Testis (tissue), 3 donors: Measurements from ENCODE around the gene TOP3B. TPM values are rescaled to one million over a fixed set of nuclear protein-coding genes. Genes with fewer than 3 reads are reported as not detected.

Experiments
- DNase-seq: peaks from one replicate; pipeline ENCODE4 v3.0.0-alpha.2; 2019
- H3K27ac ChIP-seq, 2 donors: fragments of 200-600 bp; sonication (generic); one replicate each; pipeline ENCODE4 v1.5.1; 2019
- H3K27me3 ChIP-seq: fragments of 200-600 bp; sonication (generic); one replicate; pipeline ENCODE4 v1.5.1; 2019
- H3K36me3 ChIP-seq: fragments of 200-600 bp; sonication (generic); one replicate; pipeline ENCODE4 v1.5.1; 2017; ENCODE audit warnings: low read depth; ENCODE audit errors: missing control alignments
- H3K4me1 ChIP-seq: fragments of 200-600 bp; sonication (generic); one replicate; pipeline ENCODE4 v1.5.1; 2019
- H3K4me3 ChIP-seq, 2 donors: fragments of 200-600 bp; sonication (generic); one replicate each; pipeline ENCODE4 v1.5.1; 2017 to 2019
- H3K9me3 ChIP-seq: fragments of 200-600 bp; sonication (generic); one replicate; pipeline ENCODE4 v1.5.1; 2017
- CTCF ChIP-seq, 3 experiments: fragments of 450-650 bp in 2 of 3; fragments of 200-600 bp in 1 of 3; sonication (generic) in 1 of 3; IDR thresholded peaks; one replicate each; pipeline ENCODE4 v1.5.1; 2016 to 2019; ENCODE audit warnings: antibody characterized with exemption in 3 of 3, mild to moderate bottlenecking in 2 of 3, moderate library complexity in 1 of 3
- POLR2A ChIP-seq: fragments of 450-650 bp; IDR thresholded peaks from one replicate; pipeline ENCODE4 v1.6.1; 2017; ENCODE audit warnings: antibody characterized with exemption, mild to moderate bottlenecking, moderate library complexity
- WGBS, 2 donors: methylation state at CpG; one replicate each; pipeline ENCODE4 v1.1.5; 2018; 5-methylcytosine and 5-hydroxymethylcytosine counted together
- intact Hi-C: fragments of 100-400 bp; cut with DNase I; formaldehyde crosslinking; loops from one replicate; pipeline ENCODE4 v1.15.1; 2023; ENCODE audit warnings: low total_unique reads
- polyA plus RNA-seq: library from polyadenylated mRNA; stranded (reverse); fragments of 350-450 nt; fragmentation: Illumina TruSeq; extraction: RNeasy Lipid Tissue Mini Kit (QIAGEN cat#74804); gene quantifications from one replicate; pipeline ENCODE4 v1.2.3, GENCODE V29; 2014; ENCODE audit warnings: low read depth, low replicate concordance; ENCODE audit not compliant: insufficient read depth
- total RNA-seq, 2 donors: library from RNA; depleted of rRNA; stranded (reverse); fragments of >200 nt; gene quantifications; one replicate each; pipeline ENCODE4 v1.2.3, GENCODE V29; 2016

TOP3B gene
- total and polyA plus RNA-seq, 3 donors from 2014 or later = 19.1 to 70.5 (median 65.5) TPM

DNA sequence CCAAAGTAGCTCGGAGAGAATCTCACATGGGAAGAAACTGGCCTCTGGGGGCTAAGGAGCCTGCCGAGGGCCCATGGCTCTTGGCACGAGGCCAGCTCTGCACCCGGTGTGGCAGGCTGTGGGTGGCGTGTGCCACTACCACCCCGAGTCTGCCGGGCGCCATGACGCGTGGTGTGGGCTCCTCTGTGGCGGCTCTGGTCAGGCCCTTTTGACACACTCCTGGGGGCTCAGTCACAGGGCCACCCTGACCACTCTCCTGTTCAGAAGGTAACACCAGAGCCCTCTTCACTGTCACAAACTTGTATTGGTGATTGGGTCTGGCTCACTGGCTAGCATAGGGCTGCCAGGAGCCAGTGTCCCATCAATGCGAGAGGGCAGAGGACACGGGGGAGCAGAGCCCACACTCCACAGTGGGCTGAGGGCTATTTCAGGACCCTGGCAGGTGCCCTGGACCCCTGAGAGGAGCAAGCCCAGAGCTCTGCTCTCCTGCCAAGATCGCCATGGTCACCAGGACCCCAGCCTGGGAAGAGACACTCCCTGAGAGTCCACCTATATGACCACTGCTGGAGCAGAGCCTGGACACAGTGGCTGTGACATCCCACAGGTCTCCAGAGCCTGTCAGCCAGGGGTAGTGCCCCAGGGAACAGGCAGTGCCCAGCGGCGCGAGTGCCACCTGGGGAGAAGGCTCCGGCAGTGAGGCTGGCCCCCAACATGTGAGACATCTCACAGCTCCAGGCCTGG lies 21.3 kb downstream of the TOP3B start:
- DNase-seq = no peak
- no peak overlapping the region for H3K27ac ChIP-seq
- no peak for TF ChIP-seq POLR2A
- TF ChIP-seq CTCF (IDR thresholded peaks at IDR 0.05) = no peak
- WGBS, 2 donors = 87% methylated on average over 18 of the region's 18 CpGs; no CpG with 5 or more reads in 1 of the 2 donors
- no peaks in the 10 kb centered on the region for H3K9me3 ChIP-seq
- no peak overlapping the region for H3K4me3 ChIP-seq
- H3K36me3 ChIP-seq = no peaks in the 10 kb centered on the region
- H3K27me3 ChIP-seq = no peaks in the 10 kb centered on the region
- intact Hi-C loops = no loop called here
- H3K4me1 ChIP-seq = peaks cover under 1% of the 10 kb centered on the region

DNA sequence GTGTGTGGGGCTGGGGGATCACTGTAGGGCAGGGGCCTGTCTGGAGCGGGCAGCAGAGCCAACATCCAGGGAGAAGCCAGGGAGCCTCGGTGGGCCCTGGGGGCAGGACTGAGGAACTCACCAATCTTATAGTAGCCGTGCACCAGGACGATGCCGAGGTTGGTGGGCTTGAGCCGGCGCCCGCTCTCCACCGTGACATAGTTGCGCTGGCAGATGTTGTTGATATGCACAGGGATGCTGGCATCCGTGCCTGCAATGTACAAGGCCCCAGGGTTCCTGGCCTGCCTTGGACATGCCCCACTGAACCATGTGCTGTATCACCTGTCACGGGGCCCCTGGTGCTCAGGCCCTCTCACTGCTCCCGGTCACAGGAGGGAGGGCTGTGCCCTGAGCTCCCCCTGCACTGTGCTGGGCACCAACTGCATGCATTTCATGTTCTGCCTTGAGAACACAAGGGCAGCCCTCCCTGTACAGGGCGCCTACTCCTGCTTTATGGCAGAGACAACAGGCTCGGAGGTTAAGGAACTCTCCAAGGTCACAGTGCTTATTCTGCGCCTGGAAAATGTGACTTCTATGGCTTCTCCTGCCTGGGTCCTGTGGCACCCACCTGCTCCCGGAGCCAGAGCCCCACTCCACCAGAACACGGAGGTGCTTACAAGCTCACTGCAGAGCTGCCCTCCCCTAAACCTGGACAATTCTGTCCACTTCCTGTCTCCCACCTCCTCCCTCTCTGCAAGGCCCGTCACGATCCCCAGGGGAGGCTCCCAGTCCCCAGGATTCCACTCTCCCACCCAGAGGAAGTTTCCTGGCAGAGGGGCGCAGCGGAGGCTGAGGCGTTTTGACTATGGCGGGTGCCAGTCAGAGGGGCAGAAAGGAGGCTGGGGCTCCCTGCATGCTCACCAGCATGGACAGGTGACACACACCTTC lies 22.1 kb downstream of the TOP3B start:
- intact Hi-C loops = no loop called here
- Histone ChIP-seq H3K4me3 (no peak overlapping the region), H3K9me3 (no peaks in the 10 kb centered on the region), H3K4me1 (no peaks in the 10 kb centered on the region), H3K27me3 (no peaks in the 10 kb centered on the region), H3K27ac (no peak overlapping the region), H3K36me3 (no peaks in the 10 kb centered on the region)
- 79 to 87% methylated on average over 14 to 24 of the region's 24 CpGs for WGBS, 2 donors
- no peak for DNase-seq
- TF ChIP-seq CTCF (IDR thresholded peaks at IDR 0.05) (no peak), POLR2A (no peak)

DNA sequence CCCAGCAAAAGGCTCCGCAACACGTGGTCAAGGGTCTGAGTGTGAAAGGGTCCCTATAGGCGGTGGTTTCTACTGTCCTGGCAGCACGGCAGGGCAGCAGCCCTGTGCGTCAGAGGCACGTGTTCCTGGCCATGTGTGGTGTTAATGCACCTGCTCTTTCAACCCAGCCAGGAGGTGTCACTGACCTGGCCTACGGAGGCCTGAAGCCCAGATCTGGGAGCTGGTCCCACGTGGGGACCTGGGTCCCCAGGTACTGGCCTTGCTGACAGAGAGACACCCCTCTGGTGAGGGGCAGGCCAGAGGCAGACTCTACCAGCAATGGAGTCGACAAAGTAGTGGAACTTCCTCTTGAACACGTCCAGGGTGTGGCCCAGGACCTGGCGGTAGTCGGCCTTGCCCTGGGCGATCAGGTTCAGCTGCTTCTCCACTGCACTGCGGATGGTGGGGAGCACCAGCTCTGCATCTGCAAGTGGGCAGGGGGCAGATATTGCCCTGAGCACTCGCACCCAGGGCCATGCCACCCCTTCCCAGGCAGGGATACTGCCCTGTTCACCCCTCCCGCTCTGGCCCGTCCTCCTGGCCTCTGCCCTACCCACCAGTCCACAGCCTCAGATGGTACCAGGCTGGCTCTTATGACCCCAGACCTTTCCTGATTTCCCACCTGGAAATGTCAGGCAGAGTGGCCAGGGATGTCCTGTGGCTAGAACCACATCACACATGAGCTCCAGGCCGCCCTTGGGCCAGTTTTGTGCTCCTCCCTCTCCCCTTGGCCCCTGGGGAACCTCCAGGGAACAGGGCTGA lies 23.1 kb downstream of the TOP3B start:
- Histone ChIP-seq H3K4me3 (no peak overlapping the region), H3K4me1 (no peaks in the 10 kb centered on the region), H3K36me3 (no peaks in the 10 kb centered on the region), H3K27me3 (no peaks in the 10 kb centered on the region), H3K9me3 (no peaks in the 10 kb centered on the region), H3K27ac (no peak overlapping the region)
- 75 to 92% methylated on average over 1 to 16 of the region's 18 CpGs for WGBS, 2 donors
- intact Hi-C loops = no loop called here
- no peak for TF ChIP-seq POLR2A
- no peak for TF ChIP-seq CTCF (IDR thresholded peaks at IDR 0.05)
- DNase-seq = no peak

- intact Hi-C loops = no loop called here
These were observed 24.0 kb downstream of the TOP3B start for GRCh38 chr22:21958360-21959273.

More at GRCh38 chr22:21958360-21959273, 24.0 kb downstream of the TOP3B start:
- Histone ChIP-seq H3K36me3 (no peaks in the 10 kb centered on the region), H3K4me3 (no peak overlapping the region), H3K9me3 (no peaks in the 10 kb centered on the region), H3K27me3 (no peaks in the 10 kb centered on the region), H3K4me1 (no peaks in the 10 kb centered on the region), H3K27ac (no peak overlapping the region)
- 94 to 95% methylated on average over 21 to 22 of the region's 22 CpGs for WGBS, 2 donors
- no peak for TF ChIP-seq POLR2A
- no peak for TF ChIP-seq CTCF (IDR thresholded peaks at IDR 0.05)
- no peak for DNase-seq
